Tibial artery (tissue), 4 donors: Measurements from ENCODE around the gene MCTP2.
"Not testable (repeated sequence)": the region's sequence is repeated elsewhere in the genome, so short reads cannot be mapped to it uniquely, and the experiment has no call there.

ENCODE experiments used
- DNase-seq, 2 donors: peaks; one replicate each; pipeline ENCODE4 v3.0.0-alpha.2; 2019
- H3K27ac ChIP-seq, 2 donors: fragments of 200-600 bp; sonication (generic) in 1 of 2; 1 replicate in 1 of 2; 2 replicates in 1 of 2; pipeline ENCODE4 v1.5.1; 2018 to 2019; ENCODE audit warnings: mild to moderate bottlenecking in 1 of 2
- H3K27me3 ChIP-seq, 2 donors: fragments of 200-600 bp; sonication (generic) in 1 of 2; one replicate each; pipeline versions ENCODE4 v1.5.1 to v1.6.0; 2016 to 2019
- H3K36me3 ChIP-seq, 3 donors: fragments of 200-600 bp; sonication (generic) in 2 of 3; one replicate each; pipeline ENCODE4 v1.5.1; 2016 to 2019; ENCODE audit warnings: mild to moderate bottlenecking in 2 of 3
- H3K4me1 ChIP-seq, 4 donors: fragments of 200-600 bp; sonication (generic) in 2 of 4; 1 replicate in 3 of 4; 2 replicates in 1 of 4; pipeline ENCODE4 v1.5.1; 2016 to 2019
- H3K4me3 ChIP-seq, 2 donors: fragments of 200-600 bp; sonication (generic) in 1 of 2; 1 replicate in 1 of 2; 2 replicates in 1 of 2; pipeline ENCODE4 v1.5.1; 2018 to 2019; ENCODE audit warnings: mild to moderate bottlenecking in 2 of 2
- H3K9me3 ChIP-seq, 3 donors: fragments of 200-600 bp; sonication (generic) in 1 of 3; one replicate each; pipeline ENCODE4 v1.5.1; 2016 to 2019
- CTCF ChIP-seq, 2 experiments: fragments of 200-600 bp in 1 of 2; fragments of 450-650 bp in 1 of 2; IDR thresholded peaks; one replicate each; pipeline ENCODE4 v1.5.1; 2017 to 2019; ENCODE audit warnings: antibody characterized with exemption in 2 of 2, mild to moderate bottlenecking in 1 of 2, moderate library complexity in 1 of 2
- intact Hi-C: fragments of 100-400 bp; cut with DNase I; formaldehyde crosslinking; loops from one replicate; pipeline ENCODE4 v1.15.0; 2023; ENCODE audit warnings: low total_unique reads

MCTP2 gene

GRCh38 chr15:94252906-94253491 lies 21.6 kb downstream of the MCTP2 start:
- H3K36me3 ChIP-seq, result no peaks in the 10 kb centered on the region
- H3K27ac ChIP-seq, result no peak overlapping the region
- intact Hi-C loops, result no loop called here
- H3K4me1 ChIP-seq, result no peaks in the 10 kb centered on the region
- H3K4me3 ChIP-seq, result no peak overlapping the region
- no peak for DNase-seq
- H3K9me3 ChIP-seq, result no peaks in the 10 kb centered on the region
- H3K27me3 ChIP-seq, result no peaks in the 10 kb centered on the region
- no peak for TF ChIP-seq CTCF (IDR thresholded peaks at IDR 0.05)

GRCh38 chr15:94253742-94254141 lies 22.4 kb downstream of the MCTP2 start:
- H3K4me1 ChIP-seq, result no peaks in the 10 kb centered on the region
- H3K27me3 ChIP-seq, result no peaks in the 10 kb centered on the region
- no peak overlapping the region for H3K27ac ChIP-seq
- no peak for DNase-seq
- intact Hi-C loops, result no loop called here
- no peaks in the 10 kb centered on the region for H3K9me3 ChIP-seq
- TF ChIP-seq CTCF (IDR thresholded peaks at IDR 0.05), result no peak
- no peak overlapping the region for H3K4me3 ChIP-seq
- no peaks in the 10 kb centered on the region for H3K36me3 ChIP-seq

DNA sequence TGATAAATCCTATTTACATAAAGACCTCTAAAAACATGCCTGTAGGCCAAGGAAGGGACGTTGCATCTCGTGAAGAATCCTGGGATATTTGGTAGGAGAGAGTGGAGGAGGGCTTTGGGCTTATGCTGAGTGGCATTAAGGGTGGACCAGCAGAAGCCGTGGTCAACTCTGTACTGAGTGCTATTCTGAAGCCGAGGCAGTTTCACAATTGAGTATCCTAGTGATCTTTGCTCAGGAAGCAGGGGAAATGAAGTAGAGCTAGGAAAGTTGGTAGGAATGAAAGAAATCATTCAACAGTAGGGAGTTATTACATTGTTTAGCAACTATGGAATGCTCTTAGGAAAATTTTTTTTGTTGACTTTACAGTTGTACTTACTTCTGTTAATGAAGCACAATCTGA lies 24.2 kb downstream of the MCTP2 start:
- intact Hi-C loops, result no loop called here
- Histone ChIP-seq H3K9me3 (no peaks in the 10 kb centered on the region), H3K36me3 (no peaks in the 10 kb centered on the region), H3K4me3 (no peak overlapping the region), H3K4me1 (no peaks in the 10 kb centered on the region), H3K27ac (no peak overlapping the region), H3K27me3 (no peaks in the 10 kb centered on the region)
- TF ChIP-seq CTCF (IDR thresholded peaks at IDR 0.05), result no peak
- DNase-seq, result no peak

DNA sequence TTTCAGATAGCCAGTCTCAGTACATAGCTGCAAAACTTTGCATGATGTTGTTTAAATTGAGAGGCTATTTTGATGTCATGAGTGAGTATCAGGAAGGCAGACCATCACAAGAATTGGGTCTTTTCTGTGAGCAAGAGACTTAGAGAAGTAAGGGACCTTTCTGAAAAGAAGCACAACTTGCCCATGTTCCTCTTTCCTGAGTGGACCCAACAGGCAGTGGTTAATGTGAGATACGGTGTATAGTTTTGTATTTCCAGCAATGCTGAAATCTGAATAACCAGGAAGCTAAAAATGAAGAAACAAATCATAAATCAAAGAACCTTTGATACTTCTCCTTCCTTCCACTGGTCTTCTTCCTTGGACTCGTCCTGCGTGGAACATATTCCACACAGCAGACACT lies 25.1 kb downstream of the MCTP2 start:
- intact Hi-C loops, result no loop called here
- no peak for TF ChIP-seq CTCF (IDR thresholded peaks at IDR 0.05)

GRCh38 chr15:94257776-94258175 lies 26.4 kb downstream of the MCTP2 start:
- H3K4me1 ChIP-seq, intact Hi-C loops, H3K27ac ChIP-seq, H3K27me3 ChIP-seq, DNase-seq, H3K4me3 ChIP-seq, H3K36me3 ChIP-seq, H3K9me3 ChIP-seq: not testable (repeated sequence)

More for the DNA sequence above, 25.1 kb downstream of the MCTP2 start:
- no peak overlapping the region for H3K27ac ChIP-seq
- no peak overlapping the region for H3K4me3 ChIP-seq
- H3K27me3 ChIP-seq, result no peaks in the 10 kb centered on the region
- no peaks in the 10 kb centered on the region for H3K36me3 ChIP-seq
- no peak for DNase-seq
- H3K4me1 ChIP-seq, result no peaks in the 10 kb centered on the region
- H3K9me3 ChIP-seq, result no peaks in the 10 kb centered on the region

GRCh38 chr15:94258246-94258645 lies 26.9 kb downstream of the MCTP2 start:
- no peaks in the 10 kb centered on the region for H3K9me3 ChIP-seq
- no peak overlapping the region for H3K4me3 ChIP-seq
- no peaks in the 10 kb centered on the region for H3K27me3 ChIP-seq
- DNase-seq, result no peak
- intact Hi-C loops, result no loop called here
- no peaks in the 10 kb centered on the region for H3K4me1 ChIP-seq
- no peak overlapping the region for H3K27ac ChIP-seq
- H3K36me3 ChIP-seq, result no peaks in the 10 kb centered on the region
- TF ChIP-seq CTCF (IDR thresholded peaks at IDR 0.05), result no peak
